ENCODE data around the gene CST2.
A peak's percentile ranks its signal among the peaks of the same experiment; 100 is the strongest.
"Not testable (repeated sequence)": the region's sequence is repeated elsewhere in the genome, so short reads cannot be mapped to it uniquely, and the experiment has no call there.

CST2 gene

GRCh38 chr20:23800865-23801264 is 25.7 kb downstream of the CST2 start:
- no peak for DNase-seq

- peak; percentile 1 for DNase-seq
Observed at GRCh38 chr20:23799216-23799847, 27.2 kb downstream of the CST2 start.

DNA sequence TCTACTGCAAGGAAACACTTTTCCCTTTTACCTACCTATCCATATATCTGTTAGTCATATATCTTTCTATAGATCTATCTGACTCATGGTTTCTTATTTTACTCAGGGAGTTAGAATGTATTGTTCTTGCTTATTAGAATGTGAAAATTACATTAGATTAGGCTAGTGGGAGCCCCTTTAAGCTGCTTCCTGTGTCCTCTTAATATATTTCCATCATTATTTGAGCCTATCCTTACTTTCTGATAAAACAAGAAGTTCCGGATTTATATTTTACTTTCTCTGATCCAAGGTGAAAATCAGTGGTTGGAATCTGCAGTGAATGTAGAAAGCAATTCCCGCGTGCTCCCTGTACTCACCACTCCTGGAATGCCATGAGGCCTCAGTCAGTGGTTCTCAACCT is 31.0 kb downstream of the CST2 start:
- no peak for DNase-seq

- DNase-seq: no peak
Observed at GRCh38 chr20:23794841-23795240, 31.7 kb downstream of the CST2 start.

- no peak for DNase-seq
Observed at GRCh38 chr20:23794065-23794464, 32.5 kb downstream of the CST2 start.

GRCh38 chr20:23783447-23783846 is 43.1 kb downstream of the CST2 start:
- DNase-seq: no peak

DNA sequence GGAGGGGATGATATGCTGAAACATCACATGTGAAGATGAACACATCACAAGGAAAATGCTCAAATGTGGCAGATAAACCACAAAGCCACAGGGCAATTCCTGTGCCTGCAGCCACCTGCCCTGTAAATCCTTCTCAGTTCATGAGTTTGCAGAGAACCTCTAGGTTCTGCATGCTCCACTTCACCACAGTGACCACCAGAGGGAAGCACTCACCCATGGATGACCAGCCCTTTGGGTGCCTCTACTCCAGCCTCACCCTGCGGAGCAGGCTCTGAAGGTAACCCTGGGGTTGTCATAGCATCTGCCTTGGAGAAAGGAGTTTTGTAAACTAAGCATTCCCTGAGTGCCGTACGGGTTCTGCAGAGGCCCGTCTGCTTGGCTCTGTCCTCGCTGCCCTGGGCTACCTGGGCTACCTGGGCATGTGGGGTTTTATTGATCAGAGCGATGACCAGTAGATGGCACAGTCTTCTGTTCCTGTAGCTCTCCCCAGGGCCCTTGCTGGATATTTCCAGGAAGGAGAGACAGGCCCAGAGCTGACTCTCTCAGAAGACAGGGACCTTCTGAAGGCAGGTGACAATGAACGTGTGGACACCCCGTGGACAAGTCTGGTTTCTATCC is 44.1 kb downstream of the CST2 start:
- DNase-seq: no peak

DNA sequence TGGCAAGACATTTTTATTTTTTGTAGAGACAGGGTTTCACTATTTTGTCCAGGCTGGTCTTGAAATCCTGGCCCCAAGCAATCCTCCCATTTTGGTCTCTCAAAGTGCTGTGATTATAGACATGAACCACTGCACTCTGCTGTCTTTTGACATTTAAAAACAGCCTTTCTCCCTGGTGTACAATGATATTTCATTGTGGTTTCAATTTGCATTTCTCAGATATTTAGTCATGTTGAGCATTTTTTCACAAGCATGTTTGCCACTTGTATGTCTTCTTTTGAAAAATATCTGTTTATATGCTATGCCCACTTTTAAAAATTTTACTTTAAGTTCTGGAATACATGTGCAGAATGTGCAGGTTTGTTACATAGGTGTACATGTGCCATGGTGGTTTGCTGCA is 47.9 kb downstream of the CST2 start:
- DNase-seq: not testable (repeated sequence)

DNA sequence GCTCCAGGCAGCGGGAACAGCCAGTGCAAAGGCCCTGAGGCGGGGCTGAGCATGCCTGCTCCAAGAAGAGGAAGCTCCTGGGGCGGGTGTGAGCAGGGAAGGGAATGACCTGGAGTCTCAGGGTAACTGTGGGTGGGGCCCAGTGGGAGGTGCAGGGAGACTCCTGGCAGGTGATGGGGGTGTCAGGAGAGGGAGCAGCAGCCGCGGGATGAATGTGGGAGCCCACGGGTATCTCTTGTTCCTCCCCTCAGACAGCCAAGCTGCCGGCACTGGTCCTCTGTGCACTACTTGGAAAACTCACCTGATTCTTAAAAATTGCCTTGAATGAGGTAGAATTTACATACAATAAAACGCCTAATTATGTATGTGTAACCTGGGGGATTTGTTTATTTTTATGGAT is 49.1 kb downstream of the CST2 start:
- not testable (repeated sequence) for DNase-seq

DNA sequence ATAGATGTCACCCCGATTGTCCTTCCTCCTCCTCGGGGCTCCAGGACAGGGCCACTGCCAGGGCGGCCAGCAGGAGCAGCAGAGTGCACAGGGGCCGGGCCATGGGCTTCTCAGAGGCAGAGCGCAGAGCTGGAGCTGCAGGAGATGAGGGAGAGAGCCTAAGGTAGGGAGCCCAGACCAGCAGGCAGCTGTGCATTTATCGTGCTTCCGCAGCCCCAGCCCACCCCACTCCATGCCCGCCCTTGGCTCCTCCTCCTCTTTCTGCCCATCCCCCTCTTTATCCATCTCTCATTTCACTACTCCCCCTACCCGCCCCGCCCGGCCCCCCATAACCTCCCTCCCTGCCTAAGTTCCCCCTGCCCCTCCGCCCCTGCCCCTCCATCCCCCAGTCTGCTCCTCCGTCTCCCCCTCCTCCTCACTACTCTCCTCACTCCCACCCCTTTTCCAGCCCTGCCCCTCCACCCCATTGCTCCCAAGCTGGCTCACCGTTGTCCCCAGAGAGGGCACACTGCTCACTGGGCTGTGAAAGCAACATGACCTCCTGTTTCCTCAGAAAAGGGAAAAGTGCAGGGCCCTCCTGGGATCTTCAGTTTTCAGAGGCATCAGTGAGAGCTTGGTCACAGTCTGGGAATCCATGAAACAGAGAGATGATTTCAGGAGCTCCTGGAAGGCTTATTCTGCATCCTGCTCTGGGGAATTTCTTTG is 50.3 kb downstream of the CST2 start:
- DNase-seq: no peak

DNA sequence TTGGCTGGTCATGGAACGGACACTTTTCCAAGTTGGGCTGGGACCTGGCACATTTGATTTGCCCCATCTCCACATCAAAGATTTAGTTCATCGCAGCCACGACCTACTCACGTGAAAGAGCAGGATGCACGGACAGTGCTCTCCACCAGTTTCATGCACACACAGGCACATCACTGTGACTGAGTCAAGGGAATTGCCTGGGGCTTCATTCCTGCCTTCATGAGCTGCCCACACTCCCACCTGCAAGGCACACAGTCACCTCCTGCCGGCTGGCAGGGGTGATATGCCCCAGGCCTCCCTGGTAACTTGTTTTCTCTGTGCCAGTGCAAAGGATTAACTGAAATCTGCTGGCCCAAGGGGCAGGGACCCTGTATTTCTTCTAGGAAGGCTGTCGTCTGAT is 52.4 kb downstream of the CST2 start:
- DNase-seq: no peak
